Testis (tissue), 2 donors: ENCODE data around the gene TTBK2.

Experiments
- CTCF ChIP-seq, 3 experiments: fragments of 450-650 bp in 2 of 3; fragments of 200-600 bp in 1 of 3; sonication (generic) in 1 of 3; IDR thresholded peaks; one replicate each; pipeline ENCODE4 v1.5.1; 2016 to 2019; ENCODE audit warnings: antibody characterized with exemption in 3 of 3, mild to moderate bottlenecking in 2 of 3, moderate library complexity in 1 of 3
- POLR2A ChIP-seq: fragments of 450-650 bp; IDR thresholded peaks from one replicate; pipeline ENCODE4 v1.6.1; 2017; ENCODE audit warnings: antibody characterized with exemption, mild to moderate bottlenecking, moderate library complexity

GRCh38 chr15:42858540-42858939, 62.0 kb downstream of the TTBK2 start:
- TF ChIP-seq CTCF (IDR thresholded peaks at IDR 0.05) = no peak
- no peak for TF ChIP-seq POLR2A
